GM21447 (cell line): ENCODE results near the gene VPS13C.

ENCODE experiments used
- ATAC-seq: cut with Tn5 transposase; IDR thresholded peaks from one replicate; pipeline ENCODE4 v1.9.1; 2021; ENCODE audit not compliant: unreplicated experiment

VPS13C gene

GRCh38 chr15:62079594-62079993 lies 19.3 kb upstream of the VPS13C start:
- no peak for ATAC-seq

- ATAC-seq, result no peak
These were observed 15.5 kb upstream of the VPS13C start for GRCh38 chr15:62075595-62076277.

GRCh38 chr15:62071711-62072308 lies 11.6 kb upstream of the VPS13C start:
- ATAC-seq, result no peak

GRCh38 chr15:62069551-62069950 lies 9.3 kb upstream of the VPS13C start:
- no peak for ATAC-seq

GRCh38 chr15:62068810-62069167 lies 8.5 kb upstream of the VPS13C start:
- no peak for ATAC-seq

GRCh38 chr15:62068071-62068809 lies 8.0 kb upstream of the VPS13C start:
- no peak for ATAC-seq

- ATAC-seq, result no peak
These were observed 7.3 kb upstream of the VPS13C start for GRCh38 chr15:62067448-62068044.

- ATAC-seq, result no peak
These were observed 6.6 kb upstream of the VPS13C start, which contains the start of gene C2CD4A for GRCh38 chr15:62066663-62067447. Gene C2CD4A, plus strand, starts transcription at chr15:62066977. Its CDS starts 637 bp downstream, at chr15:62067614.

- ATAC-seq, result no peak
These were observed 3.8 kb upstream of the VPS13C start for GRCh38 chr15:62063825-62064635.

GRCh38 chr15:62060896-62061280 lies 641 bp upstream of the VPS13C start:
- peak; percentile 3 for ATAC-seq

GRCh38 chr15:62059816-62060112 lies 483 bp downstream of the VPS13C start:
- peak; percentile 79 for ATAC-seq

GRCh38 chr15:62059108-62059815 lies 985 bp downstream of the VPS13C start:
- ATAC-seq, result no peak

- no peak for ATAC-seq
These were observed 1.8 kb downstream of the VPS13C start for GRCh38 chr15:62058327-62059028.

GRCh38 chr15:62057341-62057980 lies 2.8 kb downstream of the VPS13C start:
- no peak for ATAC-seq

GRCh38 chr15:62054979-62055378 lies 5.3 kb downstream of the VPS13C start:
- ATAC-seq, result no peak

- no peak for ATAC-seq
These were observed 6.7 kb downstream of the VPS13C start for GRCh38 chr15:62053439-62054085.

GRCh38 chr15:62052713-62053112 lies 7.5 kb downstream of the VPS13C start:
- no peak for ATAC-seq

- no peak for ATAC-seq
These were observed 9.1 kb downstream of the VPS13C start for GRCh38 chr15:62051166-62051565.
